ENCODE results near the gene ACVRL1.

Gene ACVRL1

GRCh38 chr12:51938726-51939125, 31.4 kb downstream of the ACVRL1 start:
- TF ChIP-seq USF1 (IDR thresholded peaks at IDR 0.05) (no peak), TCF12 (IDR thresholded peaks at IDR 0.05; ENCODE audit: low read depth) (no peak), CREB1 (IDR thresholded peaks at IDR 0.05; ENCODE audit: low read depth) (no peak), ZBTB7A (IDR thresholded peaks at IDR 0.05; ENCODE audit: low read depth) (no peak), RAD21 (IDR thresholded peaks at IDR 0.05; ENCODE audit: low read depth) (no peak), YY1 (IDR thresholded peaks at IDR 0.05; ENCODE audit: low read depth) (no peak), CEBPB (IDR thresholded peaks at IDR 0.05) (no peak), EP300 (IDR thresholded peaks at IDR 0.05; ENCODE audit: borderline replicate concordance) (no peak), NFIC (IDR thresholded peaks at IDR 0.05) (no peak)
- TF ChIP-seq, protein P1, sequence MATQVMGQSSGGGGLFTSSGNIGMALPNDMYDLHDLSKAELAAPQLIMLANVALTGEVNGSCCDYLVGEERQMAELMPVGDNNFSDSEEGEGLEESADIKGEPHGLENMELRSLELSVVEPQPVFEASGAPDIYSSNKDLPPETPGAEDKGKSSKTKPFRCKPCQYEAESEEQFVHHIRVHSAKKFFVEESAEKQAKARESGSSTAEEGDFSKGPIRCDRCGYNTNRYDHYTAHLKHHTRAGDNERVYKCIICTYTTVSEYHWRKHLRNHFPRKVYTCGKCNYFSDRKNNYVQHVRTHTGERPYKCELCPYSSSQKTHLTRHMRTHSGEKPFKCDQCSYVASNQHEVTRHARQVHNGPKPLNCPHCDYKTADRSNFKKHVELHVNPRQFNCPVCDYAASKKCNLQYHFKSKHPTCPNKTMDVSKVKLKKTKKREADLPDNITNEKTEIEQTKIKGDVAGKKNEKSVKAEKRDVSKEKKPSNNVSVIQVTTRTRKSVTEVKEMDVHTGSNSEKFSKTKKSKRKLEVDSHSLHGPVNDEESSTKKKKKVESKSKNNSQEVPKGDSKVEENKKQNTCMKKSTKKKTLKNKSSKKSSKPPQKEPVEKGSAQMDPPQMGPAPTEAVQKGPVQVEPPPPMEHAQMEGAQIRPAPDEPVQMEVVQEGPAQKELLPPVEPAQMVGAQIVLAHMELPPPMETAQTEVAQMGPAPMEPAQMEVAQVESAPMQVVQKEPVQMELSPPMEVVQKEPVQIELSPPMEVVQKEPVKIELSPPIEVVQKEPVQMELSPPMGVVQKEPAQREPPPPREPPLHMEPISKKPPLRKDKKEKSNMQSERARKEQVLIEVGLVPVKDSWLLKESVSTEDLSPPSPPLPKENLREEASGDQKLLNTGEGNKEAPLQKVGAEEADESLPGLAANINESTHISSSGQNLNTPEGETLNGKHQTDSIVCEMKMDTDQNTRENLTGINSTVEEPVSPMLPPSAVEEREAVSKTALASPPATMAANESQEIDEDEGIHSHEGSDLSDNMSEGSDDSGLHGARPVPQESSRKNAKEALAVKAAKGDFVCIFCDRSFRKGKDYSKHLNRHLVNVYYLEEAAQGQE (IDR thresholded peaks at IDR 0.05; ENCODE audit: low read depth), result no peak

- TF ChIP-seq, protein P1 (IDR thresholded peaks at IDR 0.05; ENCODE audit: low read depth), result no peak
Measured at GRCh38 chr12:51941011-51941581, 33.8 kb downstream of the ACVRL1 start.

DNA sequence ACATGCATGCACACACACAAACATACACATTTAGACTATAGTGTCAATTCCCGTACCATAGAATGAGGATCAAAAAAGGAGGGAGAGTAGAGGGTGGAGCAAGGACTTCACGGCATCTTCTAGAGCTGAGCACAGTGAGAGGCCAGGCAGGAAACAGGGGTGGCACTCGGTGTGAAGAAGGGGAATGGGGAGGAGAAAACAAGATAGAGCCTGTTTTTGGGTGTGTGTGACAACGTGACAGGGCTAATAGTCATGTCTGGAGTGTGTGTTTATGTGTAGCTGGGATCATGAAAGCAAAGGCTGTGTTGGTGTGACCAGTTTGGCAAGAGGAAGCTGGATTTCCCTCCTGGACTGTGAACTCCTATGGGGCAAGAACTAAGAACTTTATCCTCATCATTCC, 34.3 kb downstream of the ACVRL1 start:
- TF ChIP-seq CREB1 (IDR thresholded peaks at IDR 0.05; ENCODE audit: low read depth), result no peak
- TF ChIP-seq EGR1 (IDR thresholded peaks at IDR 0.05), result no peak
- TF ChIP-seq USF1 (IDR thresholded peaks at IDR 0.05), result no peak
- TF ChIP-seq, protein P1 (IDR thresholded peaks at IDR 0.05; ENCODE audit: low read depth), result no peak
- no peak for TF ChIP-seq EP300 (IDR thresholded peaks at IDR 0.05; ENCODE audit: borderline replicate concordance)
- no peak for TF ChIP-seq YY1 (IDR thresholded peaks at IDR 0.05; ENCODE audit: low read depth)
- no peak for TF ChIP-seq ZBTB7A (IDR thresholded peaks at IDR 0.05; ENCODE audit: low read depth)
- TF ChIP-seq TEAD4 (IDR thresholded peaks at IDR 0.05), result no peak

- no peak for TF ChIP-seq YY1 (IDR thresholded peaks at IDR 0.05; ENCODE audit: low read depth)
- TF ChIP-seq MAX (IDR thresholded peaks at IDR 0.05), result no peak
- TF ChIP-seq, protein P1 (IDR thresholded peaks at IDR 0.05; ENCODE audit: low read depth), result no peak
- TF ChIP-seq TEAD4 (IDR thresholded peaks at IDR 0.05), result no peak
- TF ChIP-seq EGR1 (IDR thresholded peaks at IDR 0.05), result no peak
- no peak for TF ChIP-seq FOXM1 (IDR thresholded peaks at IDR 0.05; ENCODE audit: borderline replicate concordance, low read depth)
- TF ChIP-seq EP300 (IDR thresholded peaks at IDR 0.05; ENCODE audit: borderline replicate concordance), result no peak
- TF ChIP-seq CEBPB (IDR thresholded peaks at IDR 0.05), result no peak
- no peak for TF ChIP-seq RAD21 (IDR thresholded peaks at IDR 0.05; ENCODE audit: low read depth)
- no peak for TF ChIP-seq NFIC (IDR thresholded peaks at IDR 0.05)
- TF ChIP-seq TCF12 (IDR thresholded peaks at IDR 0.05; ENCODE audit: low read depth), result no peak
- TF ChIP-seq TAF1 (IDR thresholded peaks at IDR 0.05; ENCODE audit: low read depth), result no peak
- no peak for TF ChIP-seq ZBTB7A (IDR thresholded peaks at IDR 0.05; ENCODE audit: low read depth)
- TF ChIP-seq CREB1 (IDR thresholded peaks at IDR 0.05; ENCODE audit: low read depth), result no peak
- no peak for TF ChIP-seq USF1 (IDR thresholded peaks at IDR 0.05)
Measured at GRCh38 chr12:51942056-51942455, 34.8 kb downstream of the ACVRL1 start.

Measured in Ishikawa (cell line).